ENCODE data around the gene PLEKHH3.

The PLEKHH3 gene

GRCh38 chr17:42673266-42673884, 3.4 kb downstream of the PLEKHH3 start:
- Histone ChIP-seq H3K36me3 (ENCODE audit: low read depth) (peaks cover 56% of the 10 kb centered on the region), H3K9me3 (ENCODE audit: severe bottlenecking) (no peaks in the 10 kb centered on the region), H3K4me3 (ENCODE audit: severe bottlenecking) (peak overlapping the region; percentile 11), H3K4me1 (ENCODE audit: insufficient read depth, poor library complexity, severe bottlenecking) (peaks cover 33% of the 10 kb centered on the region), H3K27ac (ENCODE audit: poor library complexity, severe bottlenecking) (peak overlapping the region; percentile 94), H3K27me3 (ENCODE audit: insufficient read depth, poor library complexity, severe bottlenecking) (no peaks in the 10 kb centered on the region)
- no peak for TF ChIP-seq CTCF (IDR thresholded peaks at IDR 0.05; ENCODE audit: poor library complexity, severe bottlenecking)
- DNase-seq (ENCODE audit: low spot score) (no peak), ATAC-seq (ENCODE audit: low read depth) (no peak)

- Histone ChIP-seq H3K27ac (ENCODE audit: poor library complexity, severe bottlenecking) (peak overlapping the region; percentile 94), H3K36me3 (ENCODE audit: low read depth) (peaks cover 66% of the 10 kb centered on the region), H3K4me3 (ENCODE audit: severe bottlenecking) (no peak overlapping the region), H3K4me1 (ENCODE audit: insufficient read depth, poor library complexity, severe bottlenecking) (peaks cover 46% of the 10 kb centered on the region), H3K27me3 (ENCODE audit: insufficient read depth, poor library complexity, severe bottlenecking) (no peaks in the 10 kb centered on the region), H3K9me3 (ENCODE audit: severe bottlenecking) (no peaks in the 10 kb centered on the region)
- peak; percentile 14 for TF ChIP-seq CTCF (IDR thresholded peaks at IDR 0.05; ENCODE audit: poor library complexity, severe bottlenecking)
- DNase-seq (ENCODE audit: low spot score), result peak; percentile 81
- ATAC-seq (ENCODE audit: low read depth), result peak; percentile 6; the same call in 1 of the 3 replicates
These were observed 4.8 kb downstream of the PLEKHH3 start for GRCh38 chr17:42672038-42672437.

- Histone ChIP-seq H3K4me3 (ENCODE audit: severe bottlenecking) (no peak overlapping the region), H3K4me1 (ENCODE audit: insufficient read depth, poor library complexity, severe bottlenecking) (peaks cover 50% of the 10 kb centered on the region), H3K27me3 (ENCODE audit: insufficient read depth, poor library complexity, severe bottlenecking) (no peaks in the 10 kb centered on the region), H3K36me3 (ENCODE audit: low read depth) (peaks cover 77% of the 10 kb centered on the region), H3K9me3 (ENCODE audit: severe bottlenecking) (no peaks in the 10 kb centered on the region), H3K27ac (ENCODE audit: poor library complexity, severe bottlenecking) (peak overlapping the region; percentile 94)
- no peak for TF ChIP-seq CTCF (IDR thresholded peaks at IDR 0.05; ENCODE audit: poor library complexity, severe bottlenecking)
- DNase-seq (ENCODE audit: low spot score) (no peak), ATAC-seq (ENCODE audit: low read depth) (no peak)
These were observed 5.8 kb downstream of the PLEKHH3 start for GRCh38 chr17:42670789-42671657.

- H3K4me3 ChIP-seq (ENCODE audit: severe bottlenecking), result no peak overlapping the region
- no peaks in the 10 kb centered on the region for H3K27me3 ChIP-seq (ENCODE audit: insufficient read depth, poor library complexity, severe bottlenecking)
- peaks cover 85% of the 10 kb centered on the region for H3K36me3 ChIP-seq (ENCODE audit: low read depth)
- peaks cover 50% of the 10 kb centered on the region for H3K4me1 ChIP-seq (ENCODE audit: insufficient read depth, poor library complexity, severe bottlenecking)
- H3K9me3 ChIP-seq (ENCODE audit: severe bottlenecking), result no peaks in the 10 kb centered on the region
- ATAC-seq (ENCODE audit: low read depth), result no peak
- no peak for DNase-seq (ENCODE audit: low spot score)
- TF ChIP-seq CTCF (IDR thresholded peaks at IDR 0.05; ENCODE audit: poor library complexity, severe bottlenecking), result no peak
- peak overlapping the region; percentile 83 for H3K27ac ChIP-seq (ENCODE audit: poor library complexity, severe bottlenecking)
These were observed 6.6 kb downstream of the PLEKHH3 start for GRCh38 chr17:42669977-42670788.
